ENCODE results near the gene PCDHA4.
"Not testable (repeated sequence)": the region's sequence is repeated elsewhere in the genome, so short reads cannot be mapped to it uniquely, and the experiment has no call there.

PCDHA4 gene

GRCh38 chr5:140822281-140822629 lies 15.4 kb downstream of the PCDHA4 start:
- DNase-seq: no peak

- not testable (repeated sequence) for DNase-seq
Observed at GRCh38 chr5:140822969-140823368, 16.1 kb downstream of the PCDHA4 start.

DNA sequence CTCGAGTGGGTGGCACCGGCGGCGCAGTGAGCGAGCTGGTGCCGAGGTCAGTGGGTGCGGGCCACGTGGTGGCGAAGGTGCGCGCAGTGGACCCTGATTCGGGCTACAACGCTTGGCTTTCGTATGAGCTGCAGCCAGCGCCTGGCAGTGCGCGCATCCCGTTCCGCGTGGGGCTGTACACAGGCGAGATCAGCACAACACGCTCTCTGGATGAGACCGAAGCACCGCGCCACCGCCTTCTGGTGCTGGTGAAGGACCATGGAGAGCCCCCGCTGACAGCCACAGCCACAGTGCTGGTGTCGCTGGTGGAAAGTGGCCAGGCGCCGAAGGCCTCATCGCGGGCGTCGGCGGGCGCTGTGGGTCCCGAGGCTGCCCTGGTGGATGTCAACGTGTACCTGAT lies 16.6 kb downstream of the PCDHA4 start:
- DNase-seq: no peak

GRCh38 chr5:140827704-140828361 lies 21.0 kb downstream of the PCDHA4 start, which contains the start of gene PCDHA6:
Gene PCDHA6 (plus strand): TSS chr5:140827960. CDS start chr5:140828092, 132 bp downstream.
- no peak for DNase-seq

GRCh38 chr5:140828362-140828737 lies 21.5 kb downstream of the PCDHA4 start:
- no peak for DNase-seq

DNA sequence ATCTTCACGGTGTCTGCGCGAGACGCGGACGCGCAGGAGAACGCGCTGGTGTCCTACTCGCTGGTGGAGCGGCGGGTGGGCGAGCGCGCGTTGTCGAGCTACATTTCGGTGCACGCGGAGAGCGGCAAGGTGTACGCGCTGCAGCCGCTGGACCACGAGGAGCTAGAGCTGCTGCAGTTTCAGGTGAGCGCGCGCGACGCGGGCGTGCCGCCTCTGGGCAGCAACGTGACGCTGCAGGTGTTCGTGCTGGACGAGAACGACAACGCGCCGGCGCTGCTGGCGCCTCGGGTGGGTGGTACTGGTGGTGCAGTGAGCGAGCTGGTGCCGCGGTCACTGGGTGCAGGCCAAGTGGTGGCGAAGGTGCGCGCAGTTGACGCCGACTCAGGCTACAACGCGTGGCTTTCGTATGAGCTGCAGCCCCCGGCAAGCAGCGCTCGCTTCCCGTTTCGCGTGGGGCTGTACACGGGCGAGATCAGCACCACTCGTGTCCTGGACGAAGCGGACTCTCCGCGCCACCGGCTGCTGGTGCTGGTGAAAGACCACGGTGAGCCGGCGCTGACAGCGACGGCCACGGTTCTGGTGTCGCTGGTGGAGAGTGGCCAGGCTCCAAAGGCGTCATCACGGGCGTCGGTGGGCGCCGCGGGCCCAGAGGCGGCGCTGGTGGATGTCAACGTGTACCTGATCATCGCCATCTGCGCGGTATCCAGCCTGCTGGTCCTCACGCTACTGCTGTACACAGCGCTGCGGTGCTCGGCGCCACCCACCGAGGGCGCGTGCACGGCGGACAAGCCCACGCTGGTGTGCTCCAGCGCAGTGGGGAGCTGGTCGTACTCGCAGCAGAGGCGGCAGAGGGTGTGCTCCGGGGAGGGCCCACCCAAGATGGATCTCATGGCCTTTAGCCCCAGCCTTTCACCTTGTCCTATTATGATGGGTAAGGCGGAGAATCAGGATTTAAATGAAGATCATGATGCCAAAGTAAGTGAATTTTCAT lies 22.9 kb downstream of the PCDHA4 start:
- not testable (repeated sequence) for DNase-seq

GRCh38 chr5:140833993-140834392 lies 27.1 kb downstream of the PCDHA4 start, which contains the start of gene PCDHA7:
Gene PCDHA7 (plus strand): TSS chr5:140834269. CDS start chr5:140834384, 115 bp downstream.
- no peak for DNase-seq

GRCh38 chr5:140834439-140835008 lies 27.7 kb downstream of the PCDHA4 start:
- not testable (repeated sequence) for DNase-seq

DNA sequence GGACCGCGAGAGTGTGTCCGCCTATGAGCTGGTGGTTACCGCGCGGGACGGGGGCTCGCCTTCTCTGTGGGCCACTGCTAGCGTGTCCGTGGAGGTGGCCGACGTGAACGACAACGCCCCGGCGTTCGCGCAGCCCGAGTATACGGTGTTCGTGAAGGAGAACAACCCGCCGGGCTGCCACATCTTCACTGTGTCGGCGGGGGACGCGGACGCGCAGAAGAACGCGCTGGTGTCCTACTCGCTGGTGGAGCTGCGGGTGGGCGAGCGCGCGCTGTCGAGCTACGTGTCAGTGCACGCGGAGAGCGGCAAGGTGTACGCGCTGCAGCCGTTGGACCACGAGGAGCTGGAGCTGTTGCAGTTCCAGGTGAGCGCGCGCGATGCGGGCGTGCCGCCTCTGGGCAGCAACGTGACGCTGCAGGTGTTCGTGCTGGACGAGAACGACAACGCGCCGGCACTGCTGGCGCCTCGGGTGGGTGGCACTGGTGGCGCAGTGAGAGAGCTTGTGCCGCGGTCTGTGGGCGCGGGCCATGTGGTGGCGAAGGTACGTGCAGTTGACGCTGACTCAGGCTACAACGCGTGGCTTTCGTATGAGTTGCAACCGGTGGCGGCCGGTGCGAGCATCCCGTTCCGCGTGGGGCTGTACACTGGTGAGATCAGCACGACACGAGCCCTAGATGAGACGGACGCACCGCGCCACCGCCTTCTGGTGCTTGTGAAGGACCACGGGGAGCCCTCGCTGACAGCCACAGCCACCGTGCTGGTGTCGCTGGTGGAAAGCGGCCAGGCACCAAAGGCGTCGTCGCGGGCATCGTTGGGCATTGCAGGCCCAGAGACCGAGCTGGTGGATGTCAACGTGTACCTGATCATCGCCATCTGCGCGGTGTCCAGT lies 29.0 kb downstream of the PCDHA4 start:
- no peak for DNase-seq

DNA sequence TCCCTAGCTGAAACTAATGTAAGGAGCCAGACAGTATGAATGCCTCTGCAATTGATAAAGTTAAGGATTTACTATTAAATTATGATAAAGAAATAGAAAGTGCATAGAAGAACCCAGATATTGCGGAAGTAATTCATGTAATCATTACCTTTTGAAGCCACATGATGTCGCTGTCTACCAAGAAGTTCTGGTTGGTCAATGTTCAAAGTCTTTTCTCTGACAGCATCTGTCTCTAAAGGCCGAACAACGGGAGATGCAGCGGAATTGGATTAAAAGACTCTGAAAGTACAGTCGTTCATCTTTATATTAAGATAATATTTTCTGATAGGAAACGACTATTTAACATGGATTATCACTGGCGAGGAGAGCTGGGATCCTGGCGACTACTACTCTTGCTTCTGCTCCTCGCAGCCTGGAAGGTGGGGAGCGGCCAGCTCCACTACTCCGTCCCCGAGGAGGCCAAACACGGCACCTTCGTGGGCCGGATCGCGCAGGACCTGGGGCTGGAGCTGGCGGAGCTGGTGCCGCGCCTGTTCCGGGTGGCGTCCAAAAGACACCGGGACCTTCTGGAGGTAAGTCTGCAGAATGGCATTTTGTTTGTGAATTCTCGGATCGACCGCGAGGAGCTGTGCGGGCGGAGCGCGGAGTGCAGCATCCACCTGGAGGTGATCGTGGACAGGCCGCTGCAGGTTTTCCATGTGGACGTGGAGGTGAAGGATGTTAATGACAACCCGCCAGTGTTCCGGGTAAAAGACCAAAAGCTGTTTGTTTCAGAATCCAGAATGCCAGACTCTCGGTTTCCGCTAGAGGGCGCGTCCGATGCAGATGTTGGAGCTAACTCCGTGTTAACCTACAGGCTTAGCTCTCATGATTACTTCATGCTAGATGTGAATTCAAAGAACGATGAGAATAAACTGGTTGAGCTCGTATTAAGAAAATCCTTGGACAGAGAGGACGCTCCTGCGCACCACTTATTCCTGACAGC lies 34.4 kb downstream of the PCDHA4 start, which contains the start of gene PCDHA8:
TSS of gene PCDHA8 (plus strand) at position 210 of the 985 bp plus-strand sequence. CDS start at position 345, 135 bp downstream.
- no peak for DNase-seq

DNA sequence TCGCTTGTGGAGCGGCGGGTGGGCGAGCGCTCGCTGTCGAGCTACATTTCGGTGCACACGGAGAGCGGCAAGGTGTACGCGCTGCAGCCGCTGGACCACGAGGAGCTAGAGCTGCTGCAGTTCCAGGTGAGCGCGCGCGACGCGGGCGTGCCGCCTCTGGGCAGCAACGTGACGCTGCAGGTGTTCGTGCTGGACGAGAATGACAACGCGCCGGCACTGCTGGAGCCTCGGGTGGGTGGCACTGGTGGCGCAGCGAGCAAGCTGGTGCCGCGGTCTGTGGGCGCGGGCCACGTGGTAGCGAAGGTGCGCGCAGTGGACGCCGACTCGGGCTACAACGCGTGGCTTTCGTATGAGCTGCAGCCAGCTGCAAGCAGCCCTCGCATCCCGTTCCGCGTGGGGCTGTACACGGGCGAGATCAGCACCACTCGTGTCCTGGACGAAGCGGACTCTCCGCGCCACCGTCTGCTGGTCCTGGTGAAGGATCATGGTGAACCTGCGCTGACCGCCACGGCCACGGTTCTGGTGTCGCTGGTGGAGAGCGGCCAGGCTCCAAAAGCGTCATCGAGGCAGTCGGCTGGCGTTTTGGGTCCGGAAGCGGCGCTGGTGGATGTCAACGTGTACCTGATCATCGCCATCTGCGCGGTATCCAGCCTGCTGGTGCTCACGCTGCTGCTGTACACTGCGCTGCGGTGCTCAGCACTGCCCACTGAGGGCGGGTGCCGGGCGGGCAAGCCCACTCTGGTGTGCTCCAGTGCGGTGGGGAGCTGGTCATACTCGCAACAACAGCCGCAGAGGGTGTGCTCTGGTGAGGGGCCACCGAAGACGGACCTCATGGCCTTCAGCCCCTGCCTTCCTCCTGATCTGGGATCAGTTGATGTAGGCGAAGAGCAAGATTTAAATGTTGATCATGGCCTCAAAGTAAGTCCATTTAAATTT lies 36.2 kb downstream of the PCDHA4 start:
- DNase-seq: no peak

GRCh38 chr5:140848139-140849102 lies 41.6 kb downstream of the PCDHA4 start, which contains the start of gene PCDHA9:
Gene PCDHA9 (plus strand): TSS chr5:140848382. CDS start chr5:140848496, 114 bp downstream.
- DNase-seq: not testable (repeated sequence)

- DNase-seq: not testable (repeated sequence)
Observed at GRCh38 chr5:140849831-140850634, 43.2 kb downstream of the PCDHA4 start.

DNA sequence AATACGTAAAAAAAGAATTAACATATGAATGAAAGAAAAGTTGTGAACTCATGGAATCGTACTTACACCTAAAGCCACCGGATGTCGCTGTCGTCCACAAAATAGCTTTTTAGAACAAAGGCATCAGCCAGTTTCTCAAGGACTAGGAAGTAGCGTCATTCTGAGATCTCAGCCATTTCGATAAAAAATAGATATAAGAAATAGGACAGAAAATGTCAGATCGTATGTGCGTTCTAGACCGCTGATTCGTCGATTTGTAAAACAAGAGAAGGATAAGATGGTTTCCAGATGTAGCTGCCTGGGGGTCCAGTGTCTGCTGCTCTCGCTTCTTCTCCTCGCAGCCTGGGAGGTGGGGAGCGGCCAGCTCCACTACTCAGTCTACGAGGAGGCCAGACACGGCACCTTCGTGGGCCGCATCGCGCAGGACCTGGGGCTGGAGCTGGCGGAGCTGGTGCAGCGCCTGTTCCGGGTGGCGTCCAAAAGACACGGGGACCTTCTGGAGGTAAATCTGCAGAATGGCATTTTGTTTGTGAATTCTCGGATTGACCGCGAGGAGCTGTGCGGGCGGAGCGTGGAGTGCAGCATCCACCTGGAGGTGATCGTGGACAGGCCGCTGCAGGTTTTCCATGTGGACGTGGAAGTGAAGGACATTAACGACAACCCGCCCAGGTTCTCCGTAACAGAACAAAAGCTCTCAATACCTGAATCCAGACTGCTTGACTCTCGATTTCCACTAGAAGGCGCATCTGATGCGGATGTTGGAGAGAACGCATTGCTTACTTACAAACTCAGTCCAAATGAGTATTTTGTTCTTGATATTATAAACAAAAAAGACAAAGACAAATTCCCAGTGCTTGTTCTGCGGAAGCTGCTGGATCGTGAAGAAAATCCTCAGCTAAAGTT lies 49.2 kb downstream of the PCDHA4 start, which contains the start of gene PCDHA10:
TSS of gene PCDHA10 (plus strand) at position 126 of the 903 bp plus-strand sequence. CDS start at position 278, 152 bp downstream.
- DNase-seq: no peak

GRCh38 chr5:140857177-140857986 lies 50.5 kb downstream of the PCDHA4 start:
- DNase-seq: no peak

DNA sequence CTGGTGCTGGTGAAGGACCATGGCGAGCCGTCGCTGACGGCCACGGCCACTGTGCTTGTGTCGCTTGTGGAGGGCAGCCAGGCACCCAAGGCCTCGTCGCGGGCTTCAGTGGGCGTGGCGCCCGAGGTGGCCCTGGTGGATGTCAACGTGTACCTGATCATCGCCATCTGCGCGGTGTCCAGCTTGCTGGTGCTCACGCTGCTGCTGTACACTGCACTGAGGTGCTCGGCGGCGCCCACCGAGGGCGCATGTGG lies 51.0 kb downstream of the PCDHA4 start:
- no peak for DNase-seq

Measured in activated T-cell treated with anti-CD3 and anti-CD28 coated beads for 4 hours (primary cell).